Stomach (tissue), 9 donors: ENCODE measurements around the gene ANKHD1. TPM values are rescaled to one million over a fixed set of nuclear protein-coding genes. Genes with fewer than 3 reads are reported as not detected.

ENCODE experiments used
- DNase-seq, 2 donors: peaks; one replicate each; pipeline versions ENCODE4 v3.0.0 to v3.0.0-alpha.2; 2013 to 2019
- H3K27ac ChIP-seq, 5 donors: fragments of 200-600 bp in 4 of 5; sonication (generic) in 4 of 5; one replicate each; pipeline ENCODE4 v1.5.1; 2013 to 2019; ENCODE audit warnings: mild to moderate bottlenecking in 1 of 5, moderate library complexity in 1 of 5
- H3K27me3 ChIP-seq, 3 donors: fragments of 200-600 bp; sonication (generic); one replicate each; pipeline ENCODE4 v1.5.1; 2017 to 2019; ENCODE audit warnings: mixed run types in 1 of 3
- H3K36me3 ChIP-seq, 4 donors: fragments of 200-600 bp; sonication (generic); 1 replicate in 3 of 4; 2 replicates in 1 of 4; pipeline ENCODE4 v1.5.1; 2016 to 2019
- H3K4me1 ChIP-seq, 4 donors: fragments of 200-600 bp; sonication (generic); one replicate each; pipeline ENCODE4 v1.5.1; 2016 to 2019
- H3K4me3 ChIP-seq, 4 donors: fragments of 200-600 bp; sonication (generic) in 3 of 4; one replicate each; pipeline ENCODE4 v1.5.1; 2016 to 2019; ENCODE audit warnings: mild to moderate bottlenecking in 1 of 4
- H3K9me3 ChIP-seq, 4 donors: fragments of 200-600 bp; sonication (generic); one replicate each; pipeline ENCODE4 v1.5.1; 2016 to 2019
- EP300 ChIP-seq: sonication (generic); formaldehyde crosslinking; IDR thresholded peaks from one replicate; pipeline ENCODE4 v1.6.1; 2017; ENCODE audit warnings: antibody characterized with exemption
- POLR2A ChIP-seq, 4 donors: fragments of 450-650 bp; IDR thresholded peaks; one replicate each; pipeline ENCODE4 v1.6.1; 2016; ENCODE audit warnings: antibody characterized with exemption in 4 of 4, control low read depth in 2 of 4, mild to moderate bottlenecking in 1 of 4, moderate library complexity in 1 of 4
- POLR2AphosphoS5 ChIP-seq, 3 donors: sonication (generic); formaldehyde crosslinking; IDR thresholded peaks; one replicate each; pipeline ENCODE4 v1.6.1; 2016; ENCODE audit warnings: antibody characterized with exemption in 3 of 3
- WGBS, 5 donors: extraction: QIAGEN DNeasy Blood & Tissue Kit in 3 of 5; methylation state at CpG; one replicate each; pipeline versions ENCODE4 v1.1.5 to v1.1.7; 2013 to 2018; 5-methylcytosine and 5-hydroxymethylcytosine counted together
- intact Hi-C: fragments of 100-400 bp; cut with DNase I; formaldehyde crosslinking; loops from one replicate; pipeline ENCODE4 v1.15.1; 2023; ENCODE audit warnings: low total_unique reads
- polyA plus RNA-seq, 3 donors: library from polyadenylated mRNA; stranded (reverse); fragments of 200-250 nt; gene quantifications; one replicate each; pipeline ENCODE4 v1.2.3, GENCODE V29; 2013
- total RNA-seq, 5 donors: library from RNA; depleted of rRNA; stranded (reverse); fragments of >200 nt; gene quantifications; one replicate each; pipeline versions ENCODE4 v1.1.0 to v1.2.3, GENCODE V29; 2014 to 2016
- TF ChIP-seq, protein P1 (sequence below), 7 experiments: fragments of 450-650 bp in 4 of 7; fragments of 200-600 bp in 3 of 7; sonication (generic) in 3 of 7; IDR thresholded peaks; one replicate each; pipeline ENCODE4 v1.5.1; 2016 to 2019; ENCODE audit warnings: antibody characterized with exemption in 7 of 7, control low read depth in 2 of 7, mild to moderate bottlenecking in 1 of 7
- donor health status: healthy with polysubstance abuse.
- donor health status: Bipolar disorder and iron deficiency.
- donor health status: healthy.

Gene ANKHD1
- total and polyA plus RNA-seq, 8 donors, result 22.0 to 249 (median 120) TPM

DNA sequence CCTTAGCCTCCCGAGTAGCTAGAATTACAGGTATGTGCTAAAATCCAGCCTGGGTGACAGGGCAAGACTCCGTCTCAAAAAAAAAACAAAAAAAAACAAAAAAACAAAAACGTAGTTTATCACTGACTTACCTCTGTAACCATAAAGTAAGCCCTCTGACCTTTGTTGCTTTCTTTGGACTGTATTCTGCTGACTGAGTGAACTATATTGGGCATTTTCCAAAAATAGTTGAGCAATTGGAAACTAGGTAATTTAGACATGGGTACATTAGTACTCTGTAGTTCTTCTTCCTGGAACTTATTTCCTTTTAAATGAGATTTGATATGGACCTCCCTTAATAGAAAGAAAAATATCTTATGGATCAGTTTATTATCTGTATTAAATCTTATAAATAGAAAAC lies 66.6 kb downstream of the ANKHD1 start:
- Histone ChIP-seq H3K27ac (no peak overlapping the region), H3K27me3 (no peaks in the 10 kb centered on the region), H3K36me3 (peaks cover 6 to 81% (median 71%) of the 10 kb centered on the region in 4 donors), H3K9me3 (no peaks in the 10 kb centered on the region), H3K4me3 (no peak overlapping the region), H3K4me1 (peaks cover 0 to 6% (median 0%) of the 10 kb centered on the region in 4 donors)
- no peak for DNase-seq
- TF ChIP-seq POLR2A (IDR thresholded peaks at IDR 0.05) (no peak), EP300 (no peak), POLR2AphosphoS5 (IDR thresholded peaks at IDR 0.05) (no peak)
- TF ChIP-seq, protein P1, sequence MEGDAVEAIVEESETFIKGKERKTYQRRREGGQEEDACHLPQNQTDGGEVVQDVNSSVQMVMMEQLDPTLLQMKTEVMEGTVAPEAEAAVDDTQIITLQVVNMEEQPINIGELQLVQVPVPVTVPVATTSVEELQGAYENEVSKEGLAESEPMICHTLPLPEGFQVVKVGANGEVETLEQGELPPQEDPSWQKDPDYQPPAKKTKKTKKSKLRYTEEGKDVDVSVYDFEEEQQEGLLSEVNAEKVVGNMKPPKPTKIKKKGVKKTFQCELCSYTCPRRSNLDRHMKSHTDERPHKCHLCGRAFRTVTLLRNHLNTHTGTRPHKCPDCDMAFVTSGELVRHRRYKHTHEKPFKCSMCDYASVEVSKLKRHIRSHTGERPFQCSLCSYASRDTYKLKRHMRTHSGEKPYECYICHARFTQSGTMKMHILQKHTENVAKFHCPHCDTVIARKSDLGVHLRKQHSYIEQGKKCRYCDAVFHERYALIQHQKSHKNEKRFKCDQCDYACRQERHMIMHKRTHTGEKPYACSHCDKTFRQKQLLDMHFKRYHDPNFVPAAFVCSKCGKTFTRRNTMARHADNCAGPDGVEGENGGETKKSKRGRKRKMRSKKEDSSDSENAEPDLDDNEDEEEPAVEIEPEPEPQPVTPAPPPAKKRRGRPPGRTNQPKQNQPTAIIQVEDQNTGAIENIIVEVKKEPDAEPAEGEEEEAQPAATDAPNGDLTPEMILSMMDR (IDR thresholded peaks at IDR 0.05), result no peak
- intact Hi-C loops, result no loop called here
- 30 to 67% (median 36%) methylated on average over 3 of the region's 3 CpGs for WGBS, 5 donors

DNA sequence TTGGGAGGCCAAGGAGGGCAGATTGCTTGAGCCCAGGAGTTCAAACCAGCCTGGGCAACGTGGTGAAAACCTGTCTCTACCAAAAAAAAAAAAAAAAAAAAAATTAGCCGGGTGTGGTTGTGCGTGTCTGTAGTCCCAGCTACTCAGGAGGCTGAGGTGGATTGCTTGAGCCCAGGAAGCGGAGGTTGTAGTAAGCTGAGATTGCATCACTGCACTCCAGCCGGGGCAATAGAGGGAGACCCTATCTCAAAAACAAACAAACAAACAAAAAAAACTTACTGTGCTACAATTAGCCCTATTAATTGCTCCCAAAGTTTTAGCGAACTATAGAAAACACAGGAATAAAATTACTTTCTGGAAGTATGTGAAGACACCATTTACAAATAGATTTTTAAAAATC lies 67.6 kb downstream of the ANKHD1 start:
- intact Hi-C loops, result no loop called here

DNA sequence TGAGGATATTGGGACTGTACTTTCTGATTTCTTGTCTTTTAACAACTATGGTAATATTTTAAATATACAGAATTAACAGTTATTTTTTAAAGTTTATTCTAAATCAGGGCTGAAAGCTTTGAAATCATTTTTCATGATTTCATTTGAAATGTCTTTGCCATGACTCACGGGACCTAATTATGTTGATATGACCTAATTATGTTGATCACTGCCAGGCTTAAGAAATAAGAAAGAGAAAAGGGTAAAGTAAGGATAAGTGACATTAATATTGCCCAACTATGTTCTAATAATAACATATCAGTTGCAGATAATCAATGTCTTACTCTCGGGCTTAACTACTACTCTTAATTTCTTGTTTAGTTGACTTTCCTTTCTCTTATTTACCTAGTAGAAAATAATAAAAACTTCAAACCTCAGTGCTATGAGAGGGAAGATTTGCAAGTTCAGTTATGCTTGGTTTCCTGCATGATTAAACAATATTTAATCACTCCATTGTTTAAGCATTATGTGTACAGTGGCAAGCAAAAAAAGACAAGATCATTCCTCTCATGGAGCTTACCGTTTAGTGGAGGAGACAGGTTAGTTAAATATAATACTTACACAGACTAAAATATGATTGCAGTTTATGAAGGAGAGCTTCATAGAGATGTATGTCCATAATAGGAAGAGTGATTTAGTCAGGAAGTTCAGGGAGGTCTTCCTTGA lies 78.8 kb downstream of the ANKHD1 start:
- H3K36me3 ChIP-seq, result peaks cover 12 to 58% (median 39%) of the 10 kb centered on the region in 4 donors

More for the DNA sequence above, 67.6 kb downstream of the ANKHD1 start:
- H3K4me1 ChIP-seq, result peaks cover 0 to 6% (median 0%) of the 10 kb centered on the region in 4 donors
- no peaks in the 10 kb centered on the region for H3K27me3 ChIP-seq
- H3K27ac ChIP-seq, result no peak overlapping the region
- TF ChIP-seq POLR2AphosphoS5 (IDR thresholded peaks at IDR 0.05) (no peak), EP300 (no peak), POLR2A (IDR thresholded peaks at IDR 0.05) (no peak)
- TF ChIP-seq, protein P1 (IDR thresholded peaks at IDR 0.05), result no peak
- peaks cover 3 to 80% (median 71%) of the 10 kb centered on the region in 4 donors for H3K36me3 ChIP-seq
- no peak overlapping the region for H3K4me3 ChIP-seq
- WGBS, 5 donors, result 78 to 85% (median 81%) methylated on average over 6 of the region's 6 CpGs
- no peak for DNase-seq
- no peaks in the 10 kb centered on the region for H3K9me3 ChIP-seq

DNA sequence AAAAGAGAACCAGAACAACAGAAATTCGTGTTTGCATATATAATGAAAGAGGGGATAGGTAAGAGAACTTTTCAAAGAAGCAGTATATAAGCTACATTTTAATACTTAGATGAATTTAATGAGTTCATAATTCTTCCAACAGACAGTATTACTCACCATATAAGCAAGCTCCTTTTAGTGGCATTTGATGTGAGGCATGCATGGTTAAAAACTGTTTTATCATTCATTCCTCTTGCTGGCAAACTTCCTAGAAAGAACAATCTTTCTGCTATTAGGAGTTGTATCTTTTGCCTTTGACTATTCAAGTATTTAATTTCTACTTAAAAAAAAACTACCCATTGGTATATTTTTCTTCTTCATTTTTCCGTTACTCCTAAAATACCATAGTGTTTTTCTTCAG lies 80.1 kb downstream of the ANKHD1 start:
- H3K27ac ChIP-seq, result no peak overlapping the region
- DNase-seq, result no peak
- no peaks in the 10 kb centered on the region for H3K9me3 ChIP-seq
- H3K4me3 ChIP-seq, result no peak overlapping the region
- H3K36me3 ChIP-seq, result peaks cover 21 to 60% (median 52%) of the 10 kb centered on the region in 4 donors
- TF ChIP-seq, protein P1 (IDR thresholded peaks at IDR 0.05), result no peak
- TF ChIP-seq POLR2AphosphoS5 (IDR thresholded peaks at IDR 0.05) (no peak), EP300 (no peak), POLR2A (IDR thresholded peaks at IDR 0.05) (no peak)
- intact Hi-C loops, result no loop called here
- H3K4me1 ChIP-seq, result peaks cover 0 to 13% (median 4%) of the 10 kb centered on the region in 4 donors
- H3K27me3 ChIP-seq, result no peaks in the 10 kb centered on the region
- WGBS, 5 donors, result 71 to 88% (median 74%) methylated on average over 2 of the region's 2 CpGs

More for the DNA sequence above, 78.8 kb downstream of the ANKHD1 start:
- Histone ChIP-seq H3K27ac (no peak overlapping the region), H3K9me3 (no peaks in the 10 kb centered on the region), H3K27me3 (no peaks in the 10 kb centered on the region), H3K4me3 (no peak overlapping the region), H3K4me1 (peaks cover 0 to 13% (median 4%) of the 10 kb centered on the region in 4 donors)
- no peak for DNase-seq
- intact Hi-C loops, result no loop called here
- WGBS, 5 donors, result 34 to 52% (median 40%) methylated on average over 3 of the region's 3 CpGs
- TF ChIP-seq POLR2AphosphoS5 (IDR thresholded peaks at IDR 0.05) (no peak), EP300 (no peak), POLR2A (IDR thresholded peaks at IDR 0.05) (no peak)
- TF ChIP-seq, protein P1 (IDR thresholded peaks at IDR 0.05), result no peak
